Esophagus muscularis mucosa (tissue), 4 donors: Measurements from ENCODE around the gene VSX1. TPM values are rescaled to one million over a fixed set of nuclear protein-coding genes. Genes with fewer than 3 reads are reported as not detected.

Source experiments
- DNase-seq: peaks from one replicate; pipeline ENCODE4 v3.0.0-alpha.2; 2017; ENCODE audit errors: extremely low spot score
- H3K27ac ChIP-seq, 4 donors: fragments of 200-600 bp; sonication (generic); replicated peaks in 1 of 4; 1 replicate in 3 of 4; 2 replicates in 1 of 4; pipeline ENCODE4 v1.5.1; 2016 to 2019; ENCODE audit warnings: mild to moderate bottlenecking in 1 of 4
- H3K27me3 ChIP-seq, 4 donors: fragments of 200-600 bp; sonication (generic); one replicate each; pipeline versions ENCODE4 v1.5.1 to v1.6.0; 2016 to 2019
- H3K36me3 ChIP-seq, 4 donors: fragments of 200-600 bp; sonication (generic); one replicate each; pipeline ENCODE4 v1.5.1; 2016 to 2019
- H3K4me1 ChIP-seq, 4 donors: fragments of 200-600 bp; sonication (generic); one replicate each; pipeline ENCODE4 v1.5.1; 2016 to 2019
- H3K4me3 ChIP-seq, 4 donors: fragments of 200-600 bp; sonication (generic); 1 replicate in 2 of 4; 2 replicates in 2 of 4; pipeline ENCODE4 v1.5.1; 2016 to 2019; ENCODE audit warnings: mild to moderate bottlenecking in 4 of 4, moderate library complexity in 1 of 4
- H3K9me3 ChIP-seq, 4 donors: fragments of 200-600 bp; sonication (generic); 1 replicate in 3 of 4; 2 replicates in 1 of 4; pipeline ENCODE4 v1.5.1; 2016 to 2019
- CTCF ChIP-seq, 3 experiments: fragments of 200-600 bp in 2 of 3; fragments of 450-650 bp in 1 of 3; sonication (generic) in 2 of 3; IDR thresholded peaks; one replicate each; pipeline ENCODE4 v1.5.1; 2017 to 2019; ENCODE audit warnings: antibody characterized with exemption in 3 of 3, mild to moderate bottlenecking in 2 of 3, moderate library complexity in 1 of 3
- EP300 ChIP-seq: sonication (generic); formaldehyde crosslinking; IDR thresholded peaks from one replicate; pipeline ENCODE4 v1.6.1; 2017; ENCODE audit warnings: antibody characterized with exemption
- POLR2A ChIP-seq: fragments of 450-650 bp; IDR thresholded peaks from one replicate; pipeline ENCODE4 v1.6.1; 2017; ENCODE audit warnings: antibody characterized with exemption, moderate library complexity, mild to moderate bottlenecking, low read depth
- POLR2AphosphoS5 ChIP-seq, 2 donors: sonication (generic); formaldehyde crosslinking; IDR thresholded peaks; one replicate each; pipeline ENCODE4 v1.6.1; 2017; ENCODE audit warnings: antibody characterized with exemption in 2 of 2
- WGBS: methylation state at CpG from one replicate; pipeline ENCODE4 v1.1.5; 2018; 5-methylcytosine and 5-hydroxymethylcytosine counted together
- intact Hi-C: fragments of 100-400 bp; cut with DNase I; formaldehyde crosslinking; loops from one replicate; pipeline ENCODE4 v1.15.1; 2023
- total RNA-seq, 4 donors: library from RNA; depleted of rRNA; stranded (reverse); fragments of >200 nt; gene quantifications; one replicate each; pipeline versions ENCODE4 v1.1.0 to v1.2.1, GENCODE V29; 2016

The VSX1 gene
- total RNA-seq, 4 donors from 2014 or later: 0.83 TPM; not detected in 3

- peaks cover 94 to 100% (median 97%) of the 10 kb centered on the region in 4 donors for H3K4me1 ChIP-seq
Observed at GRCh38 chr20:25035921-25036320, 46.0 kb downstream of the VSX1 start.

GRCh38 chr20:25033924-25034300 lies 48.0 kb downstream of the VSX1 start:
- 39% methylated on average over 3 of the region's 3 CpGs for WGBS
- intact Hi-C loops: loop anchor here (5.0 kb wide), 1 partner anchor 37 kb away; no protein-coding TSS in a partner anchor
- H3K27ac ChIP-seq: peak overlapping the region; percentile 64 to 74 (median 72)
- H3K4me1 ChIP-seq: peaks cover 84 to 90% (median 85%) of the 10 kb centered on the region in 4 donors
- no peak for DNase-seq
- TF ChIP-seq POLR2A (no peak), POLR2AphosphoS5 (IDR thresholded peaks at IDR 0.05) (no peak), EP300 (no peak), CTCF (IDR thresholded peaks at IDR 0.05) (no peak)
- no peaks in the 10 kb centered on the region for H3K9me3 ChIP-seq
- H3K36me3 ChIP-seq: peaks cover 0 to 20% (median 14%) of the 10 kb centered on the region in 4 donors
- H3K4me3 ChIP-seq: no peak overlapping the region
- no peaks in the 10 kb centered on the region for H3K27me3 ChIP-seq

More at GRCh38 chr20:25035921-25036320, 46.0 kb downstream of the VSX1 start:
- 62% methylated on average over 4 of the region's 4 CpGs for WGBS
- no peaks in the 10 kb centered on the region for H3K27me3 ChIP-seq
- TF ChIP-seq POLR2AphosphoS5 (IDR thresholded peaks at IDR 0.05): no peak
- TF ChIP-seq CTCF (IDR thresholded peaks at IDR 0.05): no peak
- TF ChIP-seq POLR2A: no peak
- no peak for TF ChIP-seq EP300
- DNase-seq: no peak
- intact Hi-C loops: no loop called here
- H3K27ac ChIP-seq: peak overlapping the region; percentile 83 to 92 (median 88)
- H3K36me3 ChIP-seq: peaks cover 0 to under 1% (median 0%) of the 10 kb centered on the region in 4 donors
- H3K4me3 ChIP-seq: no peak overlapping the region
- no peaks in the 10 kb centered on the region for H3K9me3 ChIP-seq

- H3K4me1 ChIP-seq: peaks cover 79 to 85% (median 80%) of the 10 kb centered on the region in 4 donors
- 39% methylated on average over 6 of the region's 6 CpGs for WGBS
- H3K4me3 ChIP-seq: peak overlapping the region in 1 of 4 donors; percentile 7
- DNase-seq: no peak
- peak overlapping the region; percentile 64 to 74 (median 72) for H3K27ac ChIP-seq
- TF ChIP-seq POLR2AphosphoS5 (IDR thresholded peaks at IDR 0.05): no peak
- TF ChIP-seq POLR2A: no peak
- no peak for TF ChIP-seq CTCF (IDR thresholded peaks at IDR 0.05)
- no peak for TF ChIP-seq EP300
- no peaks in the 10 kb centered on the region for H3K27me3 ChIP-seq
- intact Hi-C loops: loop anchor here (5.0 kb wide), 1 partner anchor 36 kb away; no protein-coding TSS in a partner anchor
- peaks cover 0 to 26% (median 17%) of the 10 kb centered on the region in 4 donors for H3K36me3 ChIP-seq
- no peaks in the 10 kb centered on the region for H3K9me3 ChIP-seq
Observed at GRCh38 chr20:25033265-25033923, 48.5 kb downstream of the VSX1 start.

- Histone ChIP-seq H3K36me3 (peaks cover 0 to 29% (median 17%) of the 10 kb centered on the region in 4 donors), H3K4me3 (peak overlapping the region in 1 of 4 donors; percentile 7), H3K27ac (peak overlapping the region; percentile 64 to 74 (median 72)), H3K4me1 (peaks cover 71 to 78% (median 73%) of the 10 kb centered on the region in 4 donors), H3K27me3 (no peaks in the 10 kb centered on the region), H3K9me3 (no peaks in the 10 kb centered on the region)
- WGBS: 59% methylated on average over 24 of the region's 29 CpGs
- intact Hi-C loops: loop anchor here (5.0 kb wide), 1 partner anchor 35 kb away; no protein-coding TSS in a partner anchor
- DNase-seq: no peak
- TF ChIP-seq POLR2A (no peak), POLR2AphosphoS5 (IDR thresholded peaks at IDR 0.05) (peak; percentile 3 to 30), CTCF (IDR thresholded peaks at IDR 0.05) (peak in 1 of 3 experiments; percentile 8), EP300 (no peak)
Observed at GRCh38 chr20:25032478-25033264, 49.3 kb downstream of the VSX1 start.
